HEK293 (cell line): ENCODE data around the gene PFKL.

Source experiments
- CTCF ChIA-PET: fragments of 350-600 bp; formaldehyde crosslinking; extraction: SDS; loops from one replicate; lab custom pipeline; 2021; ENCODE audit warnings: antibody characterized with exemption; lab: Yijun Ruan, JAX
- POLR2A ChIA-PET: fragments of 300-600 bp; formaldehyde crosslinking; extraction: SDS; loops from one replicate; lab custom pipeline; 2020; ENCODE audit warnings: antibody characterized with exemption, inconsistent platforms; lab: Yijun Ruan, JAX
- H3K27ac ChIP-seq: fragments of 200-500 bp; sonication (Bioruptor generic); 2 replicates; pipeline ENCODE4 v1.5.1; 2014; ENCODE audit warnings: low read depth, low read length, control low read depth, inconsistent platforms; ENCODE audit errors: extremely low read depth
- H3K36me3 ChIP-seq, 2 experiments: fragments of 200-500 bp in 1 of 2; sonication (Bioruptor generic) in 1 of 2; 1 replicate in 1 of 2; 2 replicates in 1 of 2; pipeline ENCODE4 v1.5.1; 2014 to 2017; ENCODE audit warnings: inconsistent platforms in 2 of 2, low read length in 2 of 2; ENCODE audit not compliant: control insufficient read depth in 2 of 2, insufficient read depth in 1 of 2
- H3K4me1 ChIP-seq: fragments of 200-500 bp; sonication (Bioruptor generic); 2 replicates; pipeline ENCODE4 v1.5.1; 2014; ENCODE audit warnings: mild to moderate bottlenecking, low read length, inconsistent platforms; ENCODE audit not compliant: control insufficient read depth, insufficient read depth
- H3K4me3 ChIP-seq: 2 replicates; pipeline ENCODE4 v1.5.1; 2011; ENCODE audit warnings: low read depth, mild to moderate bottlenecking, control low read depth, low read length, moderate library complexity
- H3K9me3 ChIP-seq: fragments of 200-500 bp; sonication (Bioruptor generic); 2 replicates; pipeline ENCODE4 v1.5.1; 2014; ENCODE audit warnings: low read depth, low read length, inconsistent platforms; ENCODE audit not compliant: control insufficient read depth, insufficient read depth
- EGR2 ChIP-seq: fragments of 450-650 bp; formaldehyde crosslinking; IDR thresholded peaks from 2 replicates; pipeline ENCODE4 v1.5.1; 2016; ENCODE audit warnings: low read depth, missing biosample characterization, missing genetic modification characterization
- GLI2 ChIP-seq: fragments of 450-650 bp; formaldehyde crosslinking; IDR thresholded peaks from 2 replicates; pipeline ENCODE4; 2017; ENCODE audit warnings: missing biosample characterization, missing genetic modification characterization, low read depth, borderline replicate concordance
- SALL2 ChIP-seq: fragments of 450-650 bp; formaldehyde crosslinking; IDR thresholded peaks from 2 replicates; pipeline ENCODE4 v1.5.0; 2017; ENCODE audit warnings: missing biosample characterization, mild to moderate bottlenecking, missing genetic modification characterization, borderline replicate concordance
- SETDB1 ChIP-seq: IDR thresholded peaks from one replicate; pipeline ENCODE4 v1.6.1; 2017; ENCODE audit warnings: mild to moderate bottlenecking, low read length, moderate library complexity, mixed read lengths; ENCODE audit not compliant: insufficient read length
- TCF7L2 ChIP-seq: IDR thresholded peaks from 2 replicates; pipeline ENCODE4 v1.6.1; 2011; ENCODE audit warnings: low read depth, mild to moderate bottlenecking, inconsistent platforms, low read length, moderate library complexity, borderline replicate concordance
- ZBTB1 ChIP-seq: fragments of 450-650 bp; formaldehyde crosslinking; IDR thresholded peaks from 2 replicates; pipeline ENCODE4 v1.5.1; 2016; ENCODE audit warnings: missing biosample characterization, missing genetic modification characterization
- ZFHX2 ChIP-seq: fragments of 450-650 bp; formaldehyde crosslinking; conservative IDR thresholded peaks from 2 replicates; pipeline ENCODE4 v1.5.1; 2016; ENCODE audit warnings: missing biosample characterization, missing genetic modification characterization
- ZIC2 ChIP-seq: fragments of 450-650 bp; formaldehyde crosslinking; IDR thresholded peaks from 2 replicates; pipeline ENCODE4 v1.5.1; 2016; ENCODE audit warnings: missing biosample characterization, missing genetic modification characterization
- ZNF133 ChIP-seq: fragments of 450-650 bp; formaldehyde crosslinking; IDR thresholded peaks from 2 replicates; pipeline ENCODE4 v1.5.1; 2016; ENCODE audit warnings: missing biosample characterization, missing genetic modification characterization
- ZNF169 ChIP-seq: fragments of 450-650 bp; formaldehyde crosslinking; IDR thresholded peaks from 2 replicates; pipeline ENCODE4 v1.5.1; 2016; ENCODE audit warnings: missing biosample characterization, missing genetic modification characterization
- ZNF571 ChIP-seq: fragments of 450-650 bp; formaldehyde crosslinking; IDR thresholded peaks from 2 replicates; pipeline ENCODE4 v1.5.0; 2017; ENCODE audit warnings: missing biosample characterization, missing genetic modification characterization
- ZNF843 ChIP-seq: fragments of 450-650 bp; formaldehyde crosslinking; IDR thresholded peaks from 2 replicates; pipeline ENCODE4 v1.5.1; 2016; ENCODE audit warnings: missing biosample characterization, missing genetic modification characterization
- TF ChIP-seq, protein P1 (sequence below): fragments of 450-650 bp; formaldehyde crosslinking; IDR thresholded peaks from 2 replicates; pipeline ENCODE4 v1.5.1; 2016; ENCODE audit warnings: missing biosample characterization, missing genetic modification characterization
- TF ChIP-seq, protein P2 (sequence below): fragments of 450-650 bp; formaldehyde crosslinking; IDR thresholded peaks from 2 replicates; pipeline ENCODE4 v1.5.1; 2016; ENCODE audit warnings: missing biosample characterization, missing genetic modification characterization, low read depth
- TF ChIP-seq, protein P3 (sequence below): fragments of 450-650 bp; formaldehyde crosslinking; IDR thresholded peaks from 2 replicates; pipeline ENCODE4 v1.5.1; 2016; ENCODE audit warnings: missing biosample characterization, missing genetic modification characterization
- TF ChIP-seq, protein P4 (sequence below): fragments of 450-650 bp; formaldehyde crosslinking; IDR thresholded peaks from 2 replicates; pipeline ENCODE4 v1.5.1; 2016; ENCODE audit warnings: missing biosample characterization, missing genetic modification characterization, borderline replicate concordance

Gene PFKL

DNA sequence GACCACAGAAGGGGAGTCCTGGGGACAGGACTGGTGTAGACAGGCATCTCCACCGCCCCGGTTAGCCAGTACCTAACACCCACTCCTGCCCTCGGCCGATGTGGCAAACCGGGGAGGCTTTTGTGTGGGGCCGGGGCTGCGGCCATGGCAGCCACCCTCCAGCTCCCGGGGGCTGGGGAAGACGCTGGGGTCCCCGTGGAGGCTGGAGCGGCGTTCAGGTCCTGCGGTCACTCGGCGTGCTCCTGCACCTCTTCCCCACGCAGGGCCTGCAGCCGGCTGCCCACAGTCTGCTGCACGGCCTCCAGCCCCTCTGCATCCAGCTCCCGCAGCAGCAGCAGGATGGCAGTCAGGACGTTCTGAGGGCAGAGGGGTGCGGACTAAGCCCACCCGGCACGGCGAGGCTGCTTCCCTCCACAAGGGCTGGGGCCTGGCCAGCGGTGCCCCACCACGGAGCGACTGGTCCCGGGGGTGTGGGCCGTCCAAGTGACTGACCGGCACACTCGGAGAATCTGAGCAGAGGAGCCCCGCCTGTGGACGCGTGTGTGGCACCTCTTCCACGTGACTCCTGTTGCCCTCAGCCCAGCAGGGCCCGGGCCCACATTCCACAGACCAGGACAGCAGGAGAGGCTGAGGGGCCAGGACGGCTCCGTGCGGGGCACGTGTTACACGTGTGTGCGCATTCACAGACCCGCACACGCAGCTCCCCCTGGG lies 30.3 kb downstream of the PFKL start:
- TF ChIP-seq ZFHX2 (tag by site-specific recombination) (no peak), TCF7L2 (no peak), ZIC2 (tag by site-specific recombination) (no peak), ZNF169 (tag by site-specific recombination) (no peak), ZNF133 (tag by site-specific recombination) (no peak), ZBTB1 (tag by site-specific recombination) (no peak)
- TF ChIP-seq, protein P1, sequence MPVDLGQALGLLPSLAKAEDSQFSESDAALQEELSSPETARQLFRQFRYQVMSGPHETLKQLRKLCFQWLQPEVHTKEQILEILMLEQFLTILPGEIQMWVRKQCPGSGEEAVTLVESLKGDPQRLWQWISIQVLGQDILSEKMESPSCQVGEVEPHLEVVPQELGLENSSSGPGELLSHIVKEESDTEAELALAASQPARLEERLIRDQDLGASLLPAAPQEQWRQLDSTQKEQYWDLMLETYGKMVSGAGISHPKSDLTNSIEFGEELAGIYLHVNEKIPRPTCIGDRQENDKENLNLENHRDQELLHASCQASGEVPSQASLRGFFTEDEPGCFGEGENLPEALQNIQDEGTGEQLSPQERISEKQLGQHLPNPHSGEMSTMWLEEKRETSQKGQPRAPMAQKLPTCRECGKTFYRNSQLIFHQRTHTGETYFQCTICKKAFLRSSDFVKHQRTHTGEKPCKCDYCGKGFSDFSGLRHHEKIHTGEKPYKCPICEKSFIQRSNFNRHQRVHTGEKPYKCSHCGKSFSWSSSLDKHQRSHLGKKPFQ, result no peak
- TF ChIP-seq, protein P2, sequence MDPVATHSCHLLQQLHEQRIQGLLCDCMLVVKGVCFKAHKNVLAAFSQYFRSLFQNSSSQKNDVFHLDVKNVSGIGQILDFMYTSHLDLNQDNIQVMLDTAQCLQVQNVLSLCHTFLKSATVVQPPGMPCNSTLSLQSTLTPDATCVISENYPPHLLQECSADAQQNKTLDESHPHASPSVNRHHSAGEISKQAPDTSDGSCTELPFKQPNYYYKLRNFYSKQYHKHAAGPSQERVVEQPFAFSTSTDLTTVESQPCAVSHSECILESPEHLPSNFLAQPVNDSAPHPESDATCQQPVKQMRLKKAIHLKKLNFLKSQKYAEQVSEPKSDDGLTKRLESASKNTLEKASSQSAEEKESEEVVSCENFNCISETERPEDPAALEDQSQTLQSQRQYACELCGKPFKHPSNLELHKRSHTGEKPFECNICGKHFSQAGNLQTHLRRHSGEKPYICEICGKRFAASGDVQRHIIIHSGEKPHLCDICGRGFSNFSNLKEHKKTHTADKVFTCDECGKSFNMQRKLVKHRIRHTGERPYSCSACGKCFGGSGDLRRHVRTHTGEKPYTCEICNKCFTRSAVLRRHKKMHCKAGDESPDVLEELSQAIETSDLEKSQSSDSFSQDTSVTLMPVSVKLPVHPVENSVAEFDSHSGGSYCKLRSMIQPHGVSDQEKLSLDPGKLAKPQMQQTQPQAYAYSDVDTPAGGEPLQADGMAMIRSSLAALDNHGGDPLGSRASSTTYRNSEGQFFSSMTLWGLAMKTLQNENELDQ, result no peak
- Histone ChIP-seq H3K4me3 (no peak overlapping the region), H3K9me3 (no peaks in the 10 kb centered on the region), H3K4me1 (no peaks in the 10 kb centered on the region), H3K36me3 (peaks cover 0 to 25% of the 10 kb centered on the region in 2 experiments; a peak in 1 of 3 replicates), H3K27ac (no peak overlapping the region)
- POLR2A ChIA-PET, result interaction anchor here (1.1 to 1.5 kb wide), 2 partner anchors 14 to 30 kb away, joined by 4 to 5 read pairs; partner anchors contain the start of gene PFKL
- CTCF ChIA-PET, result no interaction called here

DNA sequence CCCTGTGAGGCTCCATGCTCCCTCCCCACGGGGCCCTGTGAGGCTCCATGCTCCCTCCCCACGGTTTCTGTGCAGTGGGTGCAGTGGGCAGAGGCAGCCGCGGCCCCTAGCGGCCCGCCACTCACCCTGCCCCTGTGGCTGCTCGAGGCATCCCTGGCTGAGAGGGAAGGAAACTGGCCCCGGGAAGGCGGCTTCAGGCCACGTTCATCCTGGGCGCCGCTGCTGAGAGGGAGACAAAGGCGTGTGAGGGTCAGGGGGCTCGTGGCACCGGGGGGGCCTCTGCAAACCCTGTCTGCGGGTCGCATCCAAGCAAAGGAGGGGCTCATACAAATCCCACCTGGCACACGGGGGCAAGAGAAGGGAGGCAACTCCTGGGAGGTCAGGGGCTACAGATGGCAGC lies 30.8 kb downstream of the PFKL start:
- Histone ChIP-seq H3K36me3 (peaks cover 0 to 20% of the 10 kb centered on the region in 2 experiments; a peak in 1 of 3 replicates), H3K9me3 (no peaks in the 10 kb centered on the region), H3K27ac (no peak overlapping the region), H3K4me3 (no peak overlapping the region), H3K4me1 (no peaks in the 10 kb centered on the region)
- POLR2A ChIA-PET, result no interaction called here
- TF ChIP-seq, protein P3, sequence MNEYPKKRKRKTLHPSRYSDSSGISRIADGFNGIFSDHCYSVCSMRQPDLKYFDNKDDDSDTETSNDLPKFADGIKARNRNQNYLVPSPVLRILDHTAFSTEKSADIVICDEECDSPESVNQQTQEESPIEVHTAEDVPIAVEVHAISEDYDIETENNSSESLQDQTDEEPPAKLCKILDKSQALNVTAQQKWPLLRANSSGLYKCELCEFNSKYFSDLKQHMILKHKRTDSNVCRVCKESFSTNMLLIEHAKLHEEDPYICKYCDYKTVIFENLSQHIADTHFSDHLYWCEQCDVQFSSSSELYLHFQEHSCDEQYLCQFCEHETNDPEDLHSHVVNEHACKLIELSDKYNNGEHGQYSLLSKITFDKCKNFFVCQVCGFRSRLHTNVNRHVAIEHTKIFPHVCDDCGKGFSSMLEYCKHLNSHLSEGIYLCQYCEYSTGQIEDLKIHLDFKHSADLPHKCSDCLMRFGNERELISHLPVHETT (tag by site-specific recombination), result no peak
- TF ChIP-seq SALL2 (tag by site-specific recombination) (no peak), ZNF843 (tag by site-specific recombination) (no peak), ZNF571 (tag by site-specific recombination) (no peak), EGR2 (tag by site-specific recombination) (no peak), GLI2 (tag by site-specific recombination) (no peak), SETDB1 (no peak)
- TF ChIP-seq, protein P4, sequence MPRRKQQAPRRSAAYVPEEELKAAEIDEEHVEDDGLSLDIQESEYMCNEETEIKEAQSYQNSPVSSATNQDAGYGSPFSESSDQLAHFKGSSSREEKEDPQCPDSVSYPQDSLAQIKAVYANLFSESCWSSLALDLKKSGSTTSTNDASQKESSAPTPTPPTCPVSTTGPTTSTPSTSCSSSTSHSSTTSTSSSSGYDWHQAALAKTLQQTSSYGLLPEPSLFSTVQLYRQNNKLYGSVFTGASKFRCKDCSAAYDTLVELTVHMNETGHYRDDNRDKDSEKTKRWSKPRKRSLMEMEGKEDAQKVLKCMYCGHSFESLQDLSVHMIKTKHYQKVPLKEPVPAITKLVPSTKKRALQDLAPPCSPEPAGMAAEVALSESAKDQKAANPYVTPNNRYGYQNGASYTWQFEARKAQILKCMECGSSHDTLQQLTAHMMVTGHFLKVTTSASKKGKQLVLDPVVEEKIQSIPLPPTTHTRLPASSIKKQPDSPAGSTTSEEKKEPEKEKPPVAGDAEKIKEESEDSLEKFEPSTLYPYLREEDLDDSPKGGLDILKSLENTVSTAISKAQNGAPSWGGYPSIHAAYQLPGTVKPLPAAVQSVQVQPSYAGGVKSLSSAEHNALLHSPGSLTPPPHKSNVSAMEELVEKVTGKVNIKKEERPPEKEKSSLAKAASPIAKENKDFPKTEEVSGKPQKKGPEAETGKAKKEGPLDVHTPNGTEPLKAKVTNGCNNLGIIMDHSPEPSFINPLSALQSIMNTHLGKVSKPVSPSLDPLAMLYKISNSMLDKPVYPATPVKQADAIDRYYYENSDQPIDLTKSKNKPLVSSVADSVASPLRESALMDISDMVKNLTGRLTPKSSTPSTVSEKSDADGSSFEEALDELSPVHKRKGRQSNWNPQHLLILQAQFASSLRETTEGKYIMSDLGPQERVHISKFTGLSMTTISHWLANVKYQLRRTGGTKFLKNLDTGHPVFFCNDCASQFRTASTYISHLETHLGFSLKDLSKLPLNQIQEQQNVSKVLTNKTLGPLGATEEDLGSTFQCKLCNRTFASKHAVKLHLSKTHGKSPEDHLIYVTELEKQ (tag by site-specific recombination), result no peak
- CTCF ChIA-PET, result no interaction called here
